Esophagus squamous epithelium (tissue), 5 donors: Measurements from ENCODE around the gene UBE2H. TPM values are rescaled to one million over a fixed set of nuclear protein-coding genes. Genes with fewer than 3 reads are reported as not detected.

Experiments used
- DNase-seq: peaks from one replicate; lab custom pipeline; 2025; lab: John Stamatoyannopoulos, UW
- H3K27ac ChIP-seq, 4 donors: fragments of 200-600 bp; sonication (generic); one replicate each; pipeline ENCODE4 v1.5.1; 2016 to 2019; ENCODE audit warnings: mild to moderate bottlenecking in 1 of 4
- H3K27me3 ChIP-seq, 4 donors: fragments of 200-600 bp; sonication (generic); 1 replicate in 3 of 4; 2 replicates in 1 of 4; pipeline versions ENCODE4 v1.5.1 to v1.6.0; 2017 to 2021; ENCODE audit warnings: antibody characterized with exemption in 1 of 4
- H3K36me3 ChIP-seq, 3 donors: fragments of 200-600 bp; sonication (generic); one replicate each; pipeline ENCODE4 v1.5.1; 2016 to 2019
- H3K4me1 ChIP-seq, 3 donors: fragments of 200-600 bp; sonication (generic); one replicate each; pipeline ENCODE4 v1.5.1; 2017 to 2019
- H3K4me3 ChIP-seq, 4 donors: fragments of 200-600 bp; sonication (generic); 1 replicate in 3 of 4; 2 replicates in 1 of 4; pipeline ENCODE4 v1.5.1; 2016 to 2019; ENCODE audit warnings: mild to moderate bottlenecking in 2 of 4, moderate library complexity in 1 of 4
- H3K9me3 ChIP-seq, 3 donors: fragments of 200-600 bp; sonication (generic); one replicate each; pipeline ENCODE4 v1.5.1; 2016 to 2019
- POLR2A ChIP-seq, 4 donors: fragments of 450-650 bp; IDR thresholded peaks; one replicate each; pipeline ENCODE4 v1.6.1; 2017; ENCODE audit warnings: antibody characterized with exemption in 4 of 4, mild to moderate bottlenecking in 4 of 4, moderate library complexity in 3 of 4
- WGBS, 2 donors: methylation state at CpG; one replicate each; pipeline ENCODE4 v1.1.5; 2018; 5-methylcytosine and 5-hydroxymethylcytosine counted together
- intact Hi-C: fragments of 100-400 bp; cut with DNase I; formaldehyde crosslinking; loops from one replicate; pipeline ENCODE4 v1.15.0; 2022
- total RNA-seq, 4 donors: library from RNA; depleted of rRNA; stranded (reverse); fragments of >200 nt; gene quantifications; one replicate each; pipeline ENCODE4 v1.1.0, GENCODE V29; 2016
- TF ChIP-seq, protein P1 (sequence below), 6 experiments: fragments of 450-650 bp in 4 of 6; fragments of 200-600 bp in 2 of 6; sonication (generic) in 2 of 6; IDR thresholded peaks; one replicate each; pipeline ENCODE4 v1.5.1; 2016 to 2019; ENCODE audit warnings: antibody characterized with exemption in 6 of 6, mild to moderate bottlenecking in 4 of 6, moderate library complexity in 4 of 6
- donor health status: DM: yes; HTN: yes; CAD: no.

UBE2H gene
- total RNA-seq, 4 donors from 2014 or later: 60.1 to 113 (median 88.7) TPM

DNA sequence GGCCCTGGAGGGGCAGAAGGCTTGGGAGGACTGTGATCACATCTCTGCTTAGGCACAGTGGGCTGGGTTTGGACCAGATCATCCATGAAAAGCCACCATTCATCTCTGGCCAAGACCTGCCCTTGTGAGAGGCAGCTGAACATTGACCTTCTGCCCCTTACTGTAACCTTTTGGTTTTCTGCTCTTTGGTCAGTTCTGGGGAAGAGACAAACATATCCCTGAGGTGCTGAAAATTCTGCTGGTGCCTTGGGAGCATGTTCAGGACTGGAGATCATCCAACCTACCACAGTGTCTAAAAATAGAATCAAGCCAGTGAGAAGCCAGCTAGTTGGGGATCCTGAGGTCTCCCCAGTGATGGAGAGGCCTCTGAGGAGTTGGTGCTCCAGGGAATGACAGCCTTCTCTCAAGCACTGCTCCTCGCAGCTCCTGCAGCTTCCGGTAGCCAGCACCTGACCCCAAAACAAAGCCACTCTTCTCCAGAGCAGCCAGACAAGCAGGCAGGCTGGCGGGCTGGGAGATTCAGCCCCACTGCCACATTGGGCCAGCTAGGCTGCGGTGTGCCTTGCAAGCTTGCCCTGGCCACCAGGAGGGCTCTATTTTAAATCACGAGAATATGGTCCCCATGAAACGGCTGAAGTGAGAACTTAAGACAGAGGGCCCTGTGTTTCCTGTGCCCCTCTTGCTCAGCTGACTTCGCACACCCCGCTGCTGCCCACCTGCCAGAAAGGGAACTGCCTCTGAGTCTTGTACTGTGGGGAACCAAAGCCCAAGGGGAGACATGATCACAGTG lies 37.8 kb upstream of the UBE2H start:
- WGBS, 2 donors: 81 to 91% methylated on average over 4 to 6 of the region's 8 CpGs
- Histone ChIP-seq H3K36me3 (no peaks in the 10 kb centered on the region), H3K4me1 (no peaks in the 10 kb centered on the region), H3K27me3 (no peaks in the 10 kb centered on the region), H3K9me3 (no peaks in the 10 kb centered on the region), H3K27ac (no peak overlapping the region), H3K4me3 (no peak overlapping the region)
- intact Hi-C loops: no loop called here
- TF ChIP-seq, protein P1, sequence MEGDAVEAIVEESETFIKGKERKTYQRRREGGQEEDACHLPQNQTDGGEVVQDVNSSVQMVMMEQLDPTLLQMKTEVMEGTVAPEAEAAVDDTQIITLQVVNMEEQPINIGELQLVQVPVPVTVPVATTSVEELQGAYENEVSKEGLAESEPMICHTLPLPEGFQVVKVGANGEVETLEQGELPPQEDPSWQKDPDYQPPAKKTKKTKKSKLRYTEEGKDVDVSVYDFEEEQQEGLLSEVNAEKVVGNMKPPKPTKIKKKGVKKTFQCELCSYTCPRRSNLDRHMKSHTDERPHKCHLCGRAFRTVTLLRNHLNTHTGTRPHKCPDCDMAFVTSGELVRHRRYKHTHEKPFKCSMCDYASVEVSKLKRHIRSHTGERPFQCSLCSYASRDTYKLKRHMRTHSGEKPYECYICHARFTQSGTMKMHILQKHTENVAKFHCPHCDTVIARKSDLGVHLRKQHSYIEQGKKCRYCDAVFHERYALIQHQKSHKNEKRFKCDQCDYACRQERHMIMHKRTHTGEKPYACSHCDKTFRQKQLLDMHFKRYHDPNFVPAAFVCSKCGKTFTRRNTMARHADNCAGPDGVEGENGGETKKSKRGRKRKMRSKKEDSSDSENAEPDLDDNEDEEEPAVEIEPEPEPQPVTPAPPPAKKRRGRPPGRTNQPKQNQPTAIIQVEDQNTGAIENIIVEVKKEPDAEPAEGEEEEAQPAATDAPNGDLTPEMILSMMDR (IDR thresholded peaks at IDR 0.05): no peak
- TF ChIP-seq POLR2A (IDR thresholded peaks at IDR 0.05): no peak
- DNase-seq: no peak

GRCh38 chr7:129989466-129989865 lies 36.7 kb upstream of the UBE2H start:
- Histone ChIP-seq H3K36me3 (no peaks in the 10 kb centered on the region), H3K27me3 (no peaks in the 10 kb centered on the region), H3K4me1 (no peaks in the 10 kb centered on the region), H3K9me3 (no peaks in the 10 kb centered on the region), H3K27ac (no peak overlapping the region), H3K4me3 (no peak overlapping the region)
- intact Hi-C loops: no loop called here
- no peak for DNase-seq
- TF ChIP-seq, protein P1 (IDR thresholded peaks at IDR 0.05): no peak
- no peak for TF ChIP-seq POLR2A (IDR thresholded peaks at IDR 0.05)
- WGBS, 2 donors: 13 to 21% methylated on average over 3 to 4 of the region's 4 CpGs

- intact Hi-C loops: no loop called here
- Histone ChIP-seq H3K27ac (no peak overlapping the region), H3K27me3 (no peaks in the 10 kb centered on the region), H3K36me3 (no peaks in the 10 kb centered on the region), H3K9me3 (no peaks in the 10 kb centered on the region), H3K4me1 (peaks cover 0 to 4% (median 0%) of the 10 kb centered on the region in 3 donors), H3K4me3 (no peak overlapping the region)
- TF ChIP-seq POLR2A (IDR thresholded peaks at IDR 0.05): no peak
- TF ChIP-seq, protein P1 (IDR thresholded peaks at IDR 0.05): no peak
- WGBS, 2 donors: 65 to 77% methylated on average over 9 of the region's 9 CpGs
- no peak for DNase-seq
These were observed 33.8 kb upstream of the UBE2H start for GRCh38 chr7:129986600-129986999.

DNA sequence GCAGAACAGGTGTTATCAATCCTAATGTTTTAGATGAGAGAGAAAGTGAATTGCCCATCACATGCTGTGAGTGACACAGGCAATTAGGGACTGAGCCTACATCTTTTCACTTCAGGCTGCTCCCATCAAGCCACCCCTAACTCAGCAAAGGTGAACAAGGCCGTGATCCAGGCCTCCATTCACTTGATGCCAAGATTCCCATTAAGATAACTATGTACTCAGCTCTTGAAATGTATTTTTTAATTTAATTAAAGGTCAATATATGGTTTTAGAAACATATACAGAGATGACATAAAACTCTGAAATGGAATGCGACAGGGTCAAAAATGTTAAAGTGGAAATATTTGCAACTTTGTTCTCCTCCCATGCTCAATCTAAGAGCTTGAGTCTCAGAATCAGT lies 27.9 kb upstream of the UBE2H start:
- intact Hi-C loops: no loop called here
- H3K36me3 ChIP-seq: no peaks in the 10 kb centered on the region
- no peaks in the 10 kb centered on the region for H3K9me3 ChIP-seq
- no peaks in the 10 kb centered on the region for H3K27me3 ChIP-seq
- H3K4me3 ChIP-seq: no peak overlapping the region
- 77 to 95% methylated on average over 2 of the region's 2 CpGs for WGBS, 2 donors
- no peak overlapping the region for H3K27ac ChIP-seq
- H3K4me1 ChIP-seq: peaks cover 0 to 4% (median 0%) of the 10 kb centered on the region in 3 donors
- no peak for TF ChIP-seq POLR2A (IDR thresholded peaks at IDR 0.05)
- TF ChIP-seq, protein P1 (IDR thresholded peaks at IDR 0.05): no peak
- DNase-seq: no peak

DNA sequence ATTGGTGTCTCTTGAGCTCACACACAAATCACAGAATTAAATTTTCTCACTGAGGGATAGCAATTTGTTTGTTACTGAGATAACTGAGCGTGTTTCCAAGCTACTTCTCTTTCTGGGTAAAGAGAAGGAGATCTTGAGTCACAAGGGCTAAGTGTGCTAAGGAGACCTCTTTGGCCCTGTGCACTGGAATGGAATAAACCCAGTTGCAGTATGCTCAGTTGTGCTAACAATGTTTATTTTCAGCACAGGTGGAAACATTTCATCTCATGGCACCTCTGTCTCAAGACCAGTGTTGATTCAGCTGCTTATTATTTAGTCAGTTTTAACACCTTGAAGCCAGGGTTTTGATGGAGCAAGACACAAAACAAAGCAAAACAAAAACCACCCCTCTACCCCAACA lies 22.5 kb upstream of the UBE2H start:
- WGBS, 2 donors: 77% methylated on average over 1 of the region's 1 CpG
- no peak for DNase-seq
- H3K4me1 ChIP-seq: peaks cover 5 to 19% (median 11%) of the 10 kb centered on the region in 3 donors
- no peaks in the 10 kb centered on the region for H3K9me3 ChIP-seq
- H3K36me3 ChIP-seq: no peaks in the 10 kb centered on the region
- intact Hi-C loops: no loop called here
- no peaks in the 10 kb centered on the region for H3K27me3 ChIP-seq
- H3K27ac ChIP-seq: no peak overlapping the region
- H3K4me3 ChIP-seq: no peak overlapping the region
- TF ChIP-seq, protein P1 (IDR thresholded peaks at IDR 0.05): no peak
- no peak for TF ChIP-seq POLR2A (IDR thresholded peaks at IDR 0.05)
